A673 (cell line): Measurements from ENCODE around the gene COL3A1.

Source experiments
- CTCF ChIP-seq: fragments of 300-800, 200-600 bp; sonication (generic); conservative IDR thresholded peaks from 2 replicates; pipeline ENCODE4 v1.5.1; 2017; ENCODE audit warnings: low read depth, mild to moderate bottlenecking, antibody characterized with exemption, low read length, moderate library complexity, mixed read lengths
- EZH2 ChIP-seq: fragments of 200-600 bp; sonication (generic); IDR thresholded peaks from 2 replicates; pipeline ENCODE4 v1.6.1; 2017; ENCODE audit warnings: borderline replicate concordance, low read depth, mild to moderate bottlenecking, mixed read lengths, antibody characterized with exemption, low read length; ENCODE audit not compliant: poor library complexity, severe bottlenecking

GRCh38 chr2:188931361-188931760 lies 42.8 kb upstream of the COL3A1 start:
- TF ChIP-seq CTCF, result no peak
- TF ChIP-seq EZH2, result no peak
